GM23338 (cell line): ENCODE results near the gene CHD2. TPM values are rescaled to one million over a fixed set of nuclear protein-coding genes. Genes with fewer than 3 reads are reported as not detected.

ENCODE experiments used
- ATAC-seq: fragments of 200-7000 bp; cut with Tn5 transposase; 3 replicates; pipeline ENCODE4 v1.9.1; 2020
- DNase-seq: peaks from one replicate; pipeline ENCODE4 v3.0.0-alpha.2; 2015; ENCODE audit warnings: low spot score
- H2AFZ ChIP-seq: fragments of 200-600 bp; sonication (generic); 2 replicates; pipeline ENCODE4 v1.8.0; 2016; ENCODE audit warnings: antibody characterized with exemption, mild to moderate bottlenecking, moderate library complexity
- H3F3A ChIP-seq: fragments of 200-600 bp; sonication (generic); replicated peaks from 2 replicates; pipeline ENCODE4 v1.8.0; 2017; ENCODE audit warnings: antibody characterized with exemption, mixed run types, low read depth
- H3K27ac ChIP-seq: fragments of 200-600 bp; sonication (generic); 2 replicates; pipeline ENCODE4 v1.6.1; 2016; ENCODE audit warnings: low read depth
- H3K27me3 ChIP-seq: fragments of 200-600 bp; sonication (generic); 2 replicates; pipeline ENCODE4 v1.8.0; 2016; ENCODE audit warnings: mild to moderate bottlenecking, mixed run types, moderate library complexity; ENCODE audit not compliant: insufficient read depth
- H3K36me3 ChIP-seq: fragments of 200-600 bp; sonication (generic); 2 replicates; pipeline ENCODE4 v1.8.0; 2016; ENCODE audit warnings: mild to moderate bottlenecking; ENCODE audit not compliant: insufficient read depth
- H3K4me1 ChIP-seq: fragments of 200-600 bp; sonication (generic); 2 replicates; pipeline ENCODE4 v1.8.0; 2016; ENCODE audit warnings: mild to moderate bottlenecking, moderate library complexity; ENCODE audit not compliant: insufficient read depth
- H3K4me2 ChIP-seq: fragments of 200-600 bp; sonication (generic); 2 replicates; pipeline ENCODE4 v1.7.1; 2017; ENCODE audit warnings: mixed run types
- H3K4me3 ChIP-seq: fragments of 200-600 bp; sonication (generic); 2 replicates; pipeline ENCODE4 v1.6.1; 2016; ENCODE audit warnings: mixed run types
- H3K79me2 ChIP-seq: fragments of 200-600 bp; sonication (generic); replicated peaks from 2 replicates; pipeline ENCODE4 v1.8.0; 2017; ENCODE audit warnings: mild to moderate bottlenecking; ENCODE audit not compliant: insufficient read depth
- H3K9me2 ChIP-seq: fragments of 200-600 bp; sonication (generic); 2 replicates; pipeline ENCODE4 v1.8.0; 2017; ENCODE audit not compliant: insufficient read depth
- H4K20me1 ChIP-seq: fragments of 200-600 bp; sonication (generic); replicated peaks from 2 replicates; pipeline ENCODE4 v1.8.0; 2017; ENCODE audit warnings: mild to moderate bottlenecking; ENCODE audit not compliant: insufficient read depth
- H3K27ac Mint-ChIP-seq: 2 replicates; pipeline ENCODE4 v1.8.0; 2020; ENCODE audit warnings: inconsistent platforms, mild to moderate bottlenecking, moderate library complexity, mixed read lengths
- H3K27me3 Mint-ChIP-seq: 3 replicates; pipeline ENCODE4 v1.8.0; 2022; ENCODE audit warnings: low read depth, mild to moderate bottlenecking, moderate library complexity, mixed read lengths, inconsistent platforms; ENCODE audit not compliant: insufficient read depth, poor library complexity
- H3K36me3 Mint-ChIP-seq: 3 replicates; pipeline ENCODE4 v1.8.0; 2021; ENCODE audit warnings: low read depth, mild to moderate bottlenecking, inconsistent platforms, moderate library complexity, mixed read lengths
- H3K4me1 Mint-ChIP-seq: 3 replicates; pipeline ENCODE4 v1.8.0; 2020; ENCODE audit warnings: mild to moderate bottlenecking, inconsistent platforms, mixed read lengths
- H3K4me3 Mint-ChIP-seq: 3 replicates; pipeline ENCODE4 v1.8.0; 2021; ENCODE audit warnings: moderate library complexity, mild to moderate bottlenecking, inconsistent platforms, mixed read lengths
- H3K9me3 Mint-ChIP-seq: 3 replicates; pipeline ENCODE4 v1.8.0; 2020; ENCODE audit warnings: moderate library complexity, mild to moderate bottlenecking, inconsistent platforms, mixed read lengths
- ETS1 ChIP-seq: IDR thresholded peaks from 2 replicates; pipeline ENCODE4 v1.6.1; 2016; ENCODE audit warnings: antibody characterized with exemption
- JUNB ChIP-seq: IDR thresholded peaks from one replicate; pipeline ENCODE4 v1.6.1; 2016; ENCODE audit warnings: antibody characterized with exemption; ENCODE audit not compliant: unreplicated experiment
- NANOG ChIP-seq: IDR thresholded peaks from 2 replicates; pipeline ENCODE4 v1.6.1; 2016; ENCODE audit warnings: antibody characterized with exemption, borderline replicate concordance
- POLR2AphosphoS5 ChIP-seq: IDR thresholded peaks from 2 replicates; pipeline ENCODE4 v1.6.1; 2016; ENCODE audit warnings: antibody characterized with exemption, low read depth
- REST ChIP-seq: IDR thresholded peaks from one replicate; pipeline ENCODE4 v1.6.1; 2018; ENCODE audit warnings: antibody characterized with exemption; ENCODE audit not compliant: unreplicated experiment
- STAT1 ChIP-seq: IDR thresholded peaks from one replicate; pipeline ENCODE4 v1.6.1; 2016; ENCODE audit warnings: antibody characterized with exemption; ENCODE audit not compliant: unreplicated experiment
- ZNF331 ChIP-seq: fragments of 250-450 bp; sonication (Bioruptor Pico); IDR thresholded peaks from 2 replicates; pipeline ENCODE4 v1.5.0; 2020; ENCODE audit warnings: low read depth, mild to moderate bottlenecking, moderate library complexity
- ZNF462 ChIP-seq: fragments of 250-450 bp; sonication (Bioruptor Pico); IDR thresholded peaks from 2 replicates; pipeline ENCODE4 v1.5.0; 2020; ENCODE audit warnings: mild to moderate bottlenecking, moderate library complexity
- polyA plus RNA-seq: library from polyadenylated mRNA; unstranded; fragments of >200 nt; fragmentation: Nextera tagmentation; extraction: Ambion mirVana; gene quantifications from 2 replicates; pipeline ENCODE4 v1.2.1, GENCODE V29; 2016
- total RNA-seq: library from RNA; depleted of rRNA; stranded (reverse); fragments of >200 nt; shearing (Covaris generic); gene quantifications from 2 replicates; pipeline ENCODE4 v1.2.3, GENCODE V29; 2014

The CHD2 gene
- total and polyA plus RNA-seq, 2 experiments from 2014 or later, result 119 to 130 TPM

- TF ChIP-seq REST, result no peak
- TF ChIP-seq ETS1, result no peak
- no peak for TF ChIP-seq ZNF331 (CRISPR knock-in tag)
Observed at GRCh38 chr15:93029214-93029835, 129.2 kb downstream of the CHD2 start (continued).

- H3K4me3 Mint-ChIP-seq, result no peak overlapping the region
- TF ChIP-seq JUNB, result no peak
- no peak for TF ChIP-seq REST
- no peak for TF ChIP-seq NANOG
- TF ChIP-seq POLR2AphosphoS5, result no peak
- TF ChIP-seq ZNF462 (CRISPR knock-in tag), result no peak
- TF ChIP-seq STAT1, result no peak
Observed at GRCh38 chr15:93029836-93030429, 129.8 kb downstream of the CHD2 start.

More at GRCh38 chr15:93029836-93030429, 129.8 kb downstream of the CHD2 start:
- Histone ChIP-seq H3K27me3 (no peaks in the 10 kb centered on the region), H3K27ac (no peak overlapping the region), H3K79me2 (no peaks in the 10 kb centered on the region), H3K4me1 (no peaks in the 10 kb centered on the region), H2AFZ (no peak overlapping the region), H4K20me1 (peaks cover 4% of the 10 kb centered on the region), H3F3A (peaks cover 15% of the 10 kb centered on the region), H3K9me2 (no peaks in the 10 kb centered on the region), H3K4me3 (no peak overlapping the region), H3K4me2 (no peak overlapping the region), H3K36me3 (peaks cover 5% of the 10 kb centered on the region; the same call in 1 of the 2 replicates)
- no peak for DNase-seq
- peak; percentile 23 for ATAC-seq
- peaks cover 19% of the 10 kb centered on the region for H3K27me3 Mint-ChIP-seq
- H3K4me1 Mint-ChIP-seq, result peaks cover 20% of the 10 kb centered on the region
- H3K36me3 Mint-ChIP-seq, result peaks cover 31% of the 10 kb centered on the region
- H3K27ac Mint-ChIP-seq, result peak overlapping the region; percentile 10; the same call in 1 of the 2 replicates
- H3K9me3 Mint-ChIP-seq, result peaks cover 16% of the 10 kb centered on the region
